ENCODE measurements around the gene ASB12.
"Not testable (repeated sequence)": the region's sequence is repeated elsewhere in the genome, so short reads cannot be mapped to it uniquely, and the experiment has no call there.

Gene ASB12, protein sequence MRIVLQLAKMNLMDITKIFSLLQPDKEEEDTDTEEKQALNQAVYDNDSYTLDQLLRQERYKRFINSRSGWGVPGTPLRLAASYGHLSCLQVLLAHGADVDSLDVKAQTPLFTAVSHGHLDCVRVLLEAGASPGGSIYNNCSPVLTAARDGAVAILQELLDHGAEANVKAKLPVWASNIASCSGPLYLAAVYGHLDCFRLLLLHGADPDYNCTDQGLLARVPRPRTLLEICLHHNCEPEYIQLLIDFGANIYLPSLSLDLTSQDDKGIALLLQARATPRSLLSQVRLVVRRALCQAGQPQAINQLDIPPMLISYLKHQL

DNA sequence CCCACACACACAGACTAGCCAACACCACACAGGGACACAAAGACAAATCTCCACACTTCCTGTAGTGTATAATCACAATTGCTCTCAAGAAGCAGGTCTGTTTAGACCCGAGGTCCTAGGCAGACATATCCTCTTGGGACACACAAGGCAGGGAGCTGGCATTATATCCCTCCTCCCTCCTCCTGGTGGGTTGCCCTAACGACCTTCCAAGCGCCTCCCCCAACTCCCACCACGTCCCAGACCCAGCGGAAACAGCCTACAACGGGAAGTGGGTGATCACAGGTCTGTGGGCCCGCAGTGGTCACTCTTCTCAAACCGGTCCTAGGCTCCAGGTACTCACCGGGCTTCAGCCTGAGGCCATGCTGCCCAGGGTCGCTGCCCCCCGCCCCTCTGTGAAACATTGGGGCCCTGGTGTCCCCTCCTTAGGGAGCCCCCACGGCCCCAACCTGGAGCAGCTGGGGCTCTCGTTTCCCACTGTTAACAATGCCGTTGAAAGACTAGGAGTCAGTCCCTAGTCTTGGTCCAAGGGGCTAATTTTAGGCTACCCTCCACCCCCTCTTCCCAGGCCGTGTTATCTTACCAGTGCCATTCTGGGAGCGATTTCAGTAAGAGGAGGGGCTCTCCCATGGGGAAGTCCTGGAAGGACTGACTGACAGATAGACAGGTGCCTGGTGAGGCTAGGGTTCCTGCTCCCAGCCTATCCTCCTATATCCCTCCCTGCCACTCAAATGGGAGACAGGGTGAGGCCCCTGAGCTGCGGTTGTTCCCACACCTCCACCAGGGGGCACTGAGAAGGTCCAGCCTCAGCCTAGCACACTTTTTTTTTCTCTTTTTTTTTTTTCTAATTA is at the start of gene ASB12:
TSS of gene ASB12 (minus strand) at position 485 of the 848 bp plus-strand sequence. CDS start 4,957 bp downstream, outside the sequence.
- no peak for DNase-seq (ENCODE audit: low read depth)

DNA sequence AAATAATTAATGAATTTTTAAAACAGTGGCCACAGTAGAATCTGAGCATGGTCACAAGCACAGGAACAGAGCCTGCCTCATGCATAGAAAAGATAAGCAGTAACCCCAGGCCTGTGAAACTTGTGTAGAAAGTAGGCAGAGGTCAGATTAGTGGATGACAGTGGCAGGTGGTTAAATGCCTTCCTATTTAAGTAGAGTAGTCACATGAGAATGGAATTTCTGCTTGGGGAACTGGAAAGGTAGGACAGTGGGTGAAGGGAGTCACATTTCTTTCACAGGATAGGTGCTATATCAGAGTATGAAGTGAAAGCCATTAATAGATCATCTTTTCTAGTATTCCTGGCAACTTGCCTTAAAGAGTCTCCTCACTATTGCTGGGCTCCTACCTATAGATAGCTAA is 34.9 kb upstream of the ASB12 start:
- no peak for DNase-seq (ENCODE audit: low read depth)

DNA sequence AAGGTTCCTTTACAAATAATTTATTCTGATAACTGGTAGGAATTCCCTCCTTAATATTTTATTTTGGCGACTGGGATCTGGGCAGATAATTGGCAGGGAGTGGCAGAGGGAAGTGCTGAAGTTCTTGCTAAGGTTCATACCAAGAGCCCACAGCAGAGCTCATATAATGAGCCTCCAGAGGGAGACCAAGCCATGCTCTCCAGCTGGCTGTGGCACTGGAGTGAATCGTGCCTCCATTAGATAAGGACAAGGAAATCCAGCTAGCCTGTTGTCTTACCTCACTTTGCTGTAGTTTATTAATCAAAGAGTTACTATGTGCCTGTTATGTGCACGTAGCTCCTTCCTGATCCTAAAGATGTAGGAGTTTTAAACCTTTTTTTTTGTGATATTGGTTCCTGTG is 1.3 kb downstream of the ASB12 start:
- no peak for DNase-seq (ENCODE audit: low read depth)

DNA sequence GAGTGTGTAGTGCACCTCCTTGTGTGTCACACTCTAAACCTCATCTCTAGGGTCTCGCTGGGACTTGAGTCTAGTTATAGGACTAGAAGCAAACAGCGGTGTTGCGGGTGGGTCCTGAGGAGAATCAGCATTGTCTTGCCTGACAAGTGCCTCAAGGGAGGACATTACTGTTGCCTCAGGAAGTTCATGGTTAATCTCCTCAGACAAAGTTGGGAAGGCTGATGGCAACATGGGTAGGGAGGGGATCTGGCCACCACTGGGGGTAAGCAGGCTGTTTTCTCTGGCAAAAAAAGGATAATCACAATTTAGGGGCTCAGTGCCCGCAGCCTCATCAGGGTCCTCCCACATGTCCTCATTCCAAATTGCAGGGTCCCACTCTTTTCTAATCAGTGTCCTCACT is 12.4 kb downstream of the ASB12 start:
- no peak for DNase-seq (ENCODE audit: low read depth)

DNA sequence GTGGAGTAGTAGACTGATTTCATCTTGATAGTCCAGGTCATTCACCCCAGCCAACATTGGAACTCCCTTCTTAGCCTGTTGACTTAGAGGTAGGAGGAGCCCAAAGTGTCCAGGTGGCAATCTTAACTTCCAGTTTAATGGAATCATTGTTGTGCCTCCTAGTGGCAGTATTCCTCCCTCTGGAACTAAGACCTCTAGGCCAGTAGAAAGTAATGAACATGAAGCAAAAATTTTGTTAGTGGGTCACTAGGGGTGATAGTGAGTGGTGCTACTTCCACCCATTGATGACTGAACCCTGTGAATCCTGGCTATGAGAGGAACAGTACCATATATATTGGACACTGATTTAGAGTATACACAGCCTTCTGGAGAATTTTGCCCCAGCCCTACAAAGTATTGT is 16.4 kb downstream of the ASB12 start:
- not testable (repeated sequence) for DNase-seq (ENCODE audit: low read depth)

DNA sequence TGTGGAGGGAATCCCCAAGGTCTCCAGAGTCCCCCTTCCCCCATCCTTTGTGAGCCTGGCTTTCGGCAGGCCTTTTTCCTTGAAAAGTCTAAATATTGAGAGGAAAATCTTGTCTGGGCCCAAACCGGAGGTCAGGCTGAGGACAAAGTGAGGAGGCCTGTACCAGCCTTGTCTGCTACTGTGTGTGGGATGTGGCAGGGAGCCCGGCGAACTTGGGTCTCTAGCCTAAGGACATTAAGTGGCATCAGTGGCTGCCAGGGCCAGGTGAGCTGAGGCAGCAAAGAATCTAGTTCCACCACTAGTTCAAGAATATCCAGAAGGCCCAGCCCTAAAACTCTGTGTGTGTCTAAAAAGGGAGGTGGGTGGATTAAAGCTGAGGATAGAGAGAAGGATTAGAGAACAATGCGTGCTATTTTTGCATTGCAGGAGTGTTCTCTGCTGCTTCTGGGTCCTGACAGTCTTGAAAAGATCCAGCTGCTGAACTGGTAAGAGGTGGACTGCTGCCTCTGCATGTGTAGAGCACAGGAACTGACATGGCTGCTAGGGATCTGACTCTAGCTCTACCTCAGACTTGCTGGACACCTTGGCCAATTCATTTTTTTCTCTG is 23.7 kb downstream of the ASB12 start:
- DNase-seq (ENCODE audit: low read depth): no peak

DNA sequence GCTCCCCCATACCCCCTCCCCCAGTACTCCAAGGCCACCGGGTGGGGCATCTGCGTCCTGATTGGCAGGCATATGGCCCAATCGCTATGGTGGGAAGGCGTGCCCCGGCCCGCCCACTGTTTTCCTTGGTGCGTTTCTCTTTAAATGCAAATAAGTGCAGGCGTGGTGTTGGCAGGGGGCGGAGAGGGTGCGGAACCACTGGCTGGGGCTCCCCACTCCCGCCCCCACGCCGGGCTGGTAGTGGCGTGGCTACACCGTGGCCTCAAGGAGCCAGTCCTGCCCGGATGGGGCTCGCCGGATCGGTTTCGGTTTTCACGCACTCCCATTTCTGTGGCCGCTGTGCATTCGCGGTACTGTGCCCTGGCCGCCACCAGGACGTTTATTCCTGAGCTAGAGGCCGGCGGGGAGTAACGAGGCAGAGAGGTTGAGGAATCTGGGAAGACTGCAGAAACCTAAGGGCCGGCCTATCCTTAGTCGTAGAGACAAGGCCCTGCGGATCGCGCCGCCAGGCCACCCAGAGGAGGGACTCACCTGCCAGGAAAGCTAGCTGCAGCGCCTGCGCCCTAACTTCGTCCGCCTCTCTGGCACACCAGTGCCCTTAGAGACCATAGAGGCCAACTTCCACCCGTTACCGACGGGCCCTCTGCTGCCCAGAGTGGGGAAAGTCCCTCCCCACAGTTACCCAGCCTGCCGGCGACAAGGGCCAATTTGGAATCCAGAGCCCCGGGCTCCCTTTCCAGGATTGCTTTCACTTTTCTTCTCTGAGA is 24.5 kb downstream of the ASB12 start:
- DNase-seq (ENCODE audit: low read depth): peak; percentile 90

DNA sequence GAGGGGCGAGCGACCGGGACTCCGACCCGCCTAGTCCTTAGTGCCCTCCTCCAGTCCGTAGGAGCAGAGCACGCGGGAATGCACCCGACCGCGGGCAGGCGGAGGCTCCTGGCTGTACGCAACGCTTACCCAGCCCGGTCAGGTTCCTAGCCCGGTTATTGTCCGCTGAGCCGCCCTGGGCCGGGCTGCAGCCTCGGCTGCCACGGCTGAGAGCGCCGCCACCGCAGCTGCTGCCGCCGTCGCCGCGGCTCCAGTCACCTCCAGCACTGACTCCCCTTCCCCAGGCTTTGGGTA is 25.0 kb downstream of the ASB12 start, which contains the start of gene AMER1:
TSS of gene AMER1 (minus strand) at position 268 of the 294 bp plus-strand sequence. CDS start 12,422 bp downstream, outside the sequence.
- DNase-seq (ENCODE audit: low read depth): peak; percentile 63

DNA sequence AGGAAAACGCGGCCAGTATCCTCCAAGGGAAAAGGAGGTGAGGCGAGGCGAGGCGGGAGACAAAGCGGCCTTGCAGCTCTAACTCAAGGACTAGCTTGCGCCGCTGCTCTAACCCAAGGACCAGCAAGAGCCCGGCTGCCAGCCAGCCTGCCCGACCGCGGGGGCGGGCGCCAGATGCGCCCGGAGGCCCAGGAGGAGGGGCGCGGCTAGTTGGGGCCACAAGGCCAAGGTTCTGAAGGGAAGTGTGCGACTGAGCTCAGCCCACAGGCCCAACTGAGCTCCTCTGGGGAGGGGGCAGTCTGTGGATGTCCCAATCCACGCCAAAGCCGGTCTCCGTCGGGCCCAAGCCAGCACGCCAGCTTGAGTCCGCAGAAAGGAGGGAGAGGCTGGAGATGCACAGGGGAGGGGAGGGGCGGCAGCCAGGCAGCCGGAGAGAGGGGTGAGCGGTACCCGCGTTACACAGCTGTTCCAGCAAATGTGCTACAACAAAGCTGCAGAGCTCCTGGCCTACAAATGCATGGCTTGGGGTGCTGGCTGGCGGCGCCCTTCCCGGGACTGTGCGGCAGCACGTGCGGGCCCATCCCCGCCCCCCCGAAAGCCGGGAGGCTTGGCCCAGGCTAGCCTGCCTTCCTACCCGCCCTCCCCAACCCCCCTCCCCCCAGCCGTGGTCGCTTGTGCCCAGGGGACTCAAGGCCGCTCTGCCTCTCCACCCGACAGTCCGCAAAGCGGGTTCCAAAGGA is 25.5 kb downstream of the ASB12 start:
- peak; percentile 21 for DNase-seq (ENCODE audit: low read depth)

DNA sequence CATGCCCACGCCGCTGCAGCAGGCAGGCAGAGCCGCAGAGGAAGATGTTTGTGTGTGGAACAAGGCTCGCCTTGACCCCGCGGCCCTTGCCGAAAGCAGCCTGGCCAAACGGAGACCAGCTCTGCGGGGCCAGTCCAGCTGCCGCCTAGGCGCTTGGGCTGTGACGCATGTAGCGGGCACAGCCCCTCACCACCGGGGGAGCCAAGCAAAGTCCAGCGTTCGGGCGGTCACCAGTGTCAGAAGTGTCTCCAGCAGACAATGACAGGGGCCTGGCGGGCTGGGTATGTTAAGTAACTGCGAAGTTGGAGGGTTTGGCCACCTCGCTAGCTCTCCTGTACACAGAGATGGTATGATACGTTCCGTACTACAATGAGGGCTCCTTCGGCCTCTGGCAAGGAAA is 26.2 kb downstream of the ASB12 start:
- no peak for DNase-seq (ENCODE audit: low read depth)

DNA sequence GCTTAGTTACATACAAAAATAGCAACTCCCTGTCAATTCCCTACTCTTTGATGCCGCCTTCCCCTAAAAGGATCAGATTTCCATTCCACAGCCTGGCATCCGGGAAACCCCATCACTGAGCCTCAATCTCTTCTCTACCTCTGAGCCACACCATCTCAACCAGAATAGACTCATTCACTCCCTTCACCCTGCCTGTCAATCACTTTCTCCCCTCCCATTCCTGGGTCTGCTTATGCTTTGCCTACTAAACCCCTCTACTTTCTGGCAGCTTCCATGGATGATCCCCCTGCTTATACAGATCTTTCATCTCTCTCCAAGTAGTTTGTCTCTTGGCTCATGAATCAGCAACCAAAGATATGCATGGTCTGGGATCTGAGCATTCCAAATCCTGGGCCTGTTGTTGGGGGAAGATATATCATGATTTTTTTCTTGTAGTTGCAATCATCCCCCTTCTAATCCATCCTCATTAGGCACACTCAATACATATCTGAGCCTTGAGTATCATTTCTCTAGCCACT is 27.5 kb downstream of the ASB12 start:
- DNase-seq (ENCODE audit: low read depth): no peak

DNA sequence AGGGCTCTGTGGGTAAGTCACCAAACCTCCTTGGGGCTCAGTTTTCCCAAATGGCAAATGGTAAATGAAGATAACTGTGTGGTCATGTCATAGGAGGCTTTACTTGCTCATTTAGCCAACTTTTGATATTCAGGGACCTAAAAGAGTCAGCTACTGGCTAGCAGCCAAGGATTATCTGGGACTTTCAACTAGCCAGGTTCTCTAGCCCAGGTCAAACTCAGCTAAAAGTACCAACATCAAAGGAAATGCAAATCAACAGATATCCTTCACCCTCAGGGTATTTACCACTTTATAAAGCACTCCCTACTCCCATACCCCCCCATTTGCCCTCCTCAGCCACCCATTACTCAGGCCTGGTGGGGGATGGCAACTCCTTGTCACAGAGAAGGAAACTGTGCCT is 32.4 kb downstream of the ASB12 start:
- no peak for DNase-seq (ENCODE audit: low read depth)

DNA sequence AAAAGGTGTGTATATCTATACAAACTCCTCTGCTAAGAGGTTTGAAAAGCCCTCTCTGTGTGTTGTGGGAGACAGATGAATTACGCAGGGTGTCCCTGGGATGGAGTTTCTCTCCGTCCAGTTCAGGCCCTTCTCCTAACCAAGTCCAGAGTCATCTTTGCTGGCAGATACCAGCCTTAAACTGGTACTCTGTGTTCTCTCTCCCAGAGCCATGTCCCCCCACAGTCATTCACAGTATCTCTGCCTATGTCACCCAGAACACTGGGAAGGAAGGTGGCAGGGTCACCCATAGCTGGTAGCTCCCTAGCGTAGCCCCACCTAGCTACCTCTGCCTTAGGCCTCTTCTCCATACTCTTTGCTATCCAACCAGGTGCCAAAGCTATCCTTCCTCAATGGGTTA is 33.8 kb downstream of the ASB12 start:
- no peak for DNase-seq (ENCODE audit: low read depth)

DNA sequence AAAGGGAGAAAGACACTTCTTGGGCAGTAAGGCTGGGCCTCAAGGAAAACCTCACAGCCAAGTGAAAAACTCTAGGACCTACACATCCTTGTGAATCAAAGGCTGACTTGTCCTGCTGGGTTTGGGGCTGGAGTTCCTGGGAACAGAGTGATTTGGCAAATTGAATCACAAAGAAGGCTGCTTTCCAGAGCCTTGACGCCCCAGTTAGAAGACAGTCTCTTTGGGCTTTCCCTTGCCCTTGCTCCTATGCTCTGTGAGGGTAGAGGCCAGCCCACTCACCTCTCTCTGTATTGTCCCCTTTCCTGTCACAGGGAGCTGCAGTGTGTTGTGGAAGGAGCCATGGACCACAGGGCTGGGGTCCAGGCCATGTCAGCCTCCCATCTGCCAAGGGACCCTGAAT is 34.5 kb downstream of the ASB12 start:
- DNase-seq (ENCODE audit: low read depth): no peak

DNA sequence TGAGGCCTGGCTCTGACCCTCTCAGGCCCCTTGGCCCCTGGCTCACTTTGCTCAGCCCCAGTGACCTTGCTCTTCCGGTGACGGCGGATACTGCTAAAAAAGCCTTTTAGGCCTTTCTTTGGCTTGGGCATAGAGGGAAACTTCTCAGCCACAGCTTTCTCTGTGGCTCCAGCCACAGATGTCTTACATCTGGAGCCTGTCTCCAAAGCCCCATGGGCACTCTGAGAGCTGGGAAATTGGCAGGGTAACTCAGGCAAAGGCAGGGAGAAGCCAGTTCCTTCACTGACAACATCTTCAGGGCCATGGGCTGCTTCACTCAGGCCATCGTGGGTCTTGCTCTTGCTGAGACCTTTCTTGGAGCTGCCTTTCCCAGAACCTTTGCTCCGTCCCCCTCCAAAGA is 37.7 kb downstream of the ASB12 start:
- no peak for DNase-seq (ENCODE audit: low read depth)

DNA sequence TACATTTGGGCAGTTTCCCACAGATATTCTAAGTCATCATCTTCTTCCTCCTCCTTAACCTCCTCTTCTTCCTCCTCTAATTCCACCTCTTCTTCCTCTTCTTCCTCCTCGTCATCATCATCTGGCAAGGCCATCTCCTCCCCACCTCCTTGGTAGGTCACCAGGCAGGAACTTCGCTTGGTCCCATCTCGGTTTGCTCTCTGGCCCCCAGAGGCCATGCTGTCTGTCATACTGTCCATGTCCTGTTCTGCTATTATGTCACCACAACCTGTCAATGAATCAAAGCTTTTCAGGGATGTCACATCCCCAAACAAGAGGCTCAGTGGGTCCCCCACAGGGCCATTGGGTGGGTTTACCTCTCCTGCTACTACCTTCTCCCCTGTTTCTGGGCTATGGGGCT is 38.4 kb downstream of the ASB12 start:
- DNase-seq (ENCODE audit: low read depth): no peak

DNA sequence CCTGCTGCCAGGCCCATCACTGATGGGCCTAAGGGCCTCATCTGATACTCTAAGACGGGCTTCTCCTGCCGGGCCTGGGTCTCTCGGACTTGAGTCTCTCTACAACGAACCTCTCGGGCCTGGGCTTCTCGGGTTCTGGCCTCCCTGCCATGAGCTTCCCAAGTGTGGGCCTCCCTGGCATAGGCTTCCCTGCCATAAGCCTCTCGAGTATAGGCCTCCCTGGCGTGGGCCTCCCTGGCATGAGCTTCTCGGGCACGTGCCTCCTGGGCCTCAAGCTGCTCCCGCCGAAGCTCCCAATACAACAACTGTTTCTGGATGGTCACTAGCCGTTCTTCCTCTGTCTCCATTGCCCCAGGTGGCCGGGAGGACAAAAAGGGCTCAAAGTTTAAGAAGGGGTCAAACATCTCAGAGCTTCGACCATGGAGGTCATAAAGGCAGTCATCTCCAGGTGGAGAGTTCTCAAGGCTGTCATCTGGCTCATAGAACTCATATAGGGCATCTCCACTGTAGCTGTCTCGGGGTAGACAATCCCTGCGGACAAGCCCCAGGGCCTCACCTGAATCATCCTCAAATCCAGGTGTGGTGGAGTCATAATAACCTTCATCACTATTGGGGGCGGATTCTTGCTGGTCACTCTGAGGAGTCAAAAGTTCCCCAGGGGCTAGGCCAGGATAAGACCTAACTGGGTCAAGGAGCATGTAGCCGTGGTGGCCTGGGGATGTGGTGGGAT is 39.0 kb downstream of the ASB12 start:
- DNase-seq (ENCODE audit: low read depth): no peak

DNA sequence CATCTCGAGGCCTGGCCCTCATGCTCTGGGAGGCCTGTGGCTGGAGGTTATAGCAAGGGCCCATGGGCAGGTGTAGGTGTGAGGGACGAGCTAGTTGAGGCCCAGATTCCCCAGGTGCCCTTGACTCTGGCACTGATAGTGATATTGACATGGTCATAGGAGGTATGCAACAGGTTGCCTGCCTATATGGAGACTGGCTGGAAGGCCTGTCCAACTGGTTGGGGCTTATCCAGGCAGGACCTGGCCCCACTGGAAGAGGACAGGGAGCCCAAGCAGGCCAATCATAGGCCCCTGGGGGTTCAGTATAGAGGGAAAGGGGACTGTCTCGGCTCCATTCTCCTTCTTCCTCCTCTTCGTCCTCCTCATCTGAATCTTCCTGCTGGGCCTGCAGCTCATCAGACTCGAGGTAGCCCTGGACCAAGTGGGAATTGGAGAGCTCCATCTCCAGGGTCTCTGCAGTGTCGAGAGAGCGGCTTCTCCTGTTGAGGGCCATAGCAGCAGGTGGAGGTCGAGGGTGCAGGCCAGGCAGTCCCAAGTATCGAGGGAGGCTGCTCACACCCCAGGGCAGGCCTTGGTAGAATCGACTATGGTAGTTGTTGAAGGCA is 40.2 kb downstream of the ASB12 start:
- no peak for DNase-seq (ENCODE audit: low read depth)

DNA sequence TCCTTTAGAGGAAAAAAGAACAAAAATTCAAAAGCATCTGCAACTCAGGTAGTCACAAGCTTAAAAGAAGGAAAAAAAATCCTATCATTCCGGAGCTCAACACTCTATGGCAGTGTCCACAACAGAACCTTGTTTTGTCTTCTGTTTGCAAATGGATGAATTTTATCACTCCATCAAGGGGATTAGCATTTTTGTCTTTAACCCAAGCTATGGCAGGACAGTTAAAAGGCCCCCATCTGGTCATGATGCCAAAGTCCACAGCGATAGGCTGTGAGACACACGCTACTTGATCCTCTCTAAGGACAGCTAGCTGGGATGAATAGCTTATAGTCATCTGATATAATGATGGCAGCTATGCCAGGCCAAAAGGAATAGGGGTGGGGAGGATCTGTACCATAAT is 41.5 kb downstream of the ASB12 start:
- no peak for DNase-seq (ENCODE audit: low read depth)

DNA sequence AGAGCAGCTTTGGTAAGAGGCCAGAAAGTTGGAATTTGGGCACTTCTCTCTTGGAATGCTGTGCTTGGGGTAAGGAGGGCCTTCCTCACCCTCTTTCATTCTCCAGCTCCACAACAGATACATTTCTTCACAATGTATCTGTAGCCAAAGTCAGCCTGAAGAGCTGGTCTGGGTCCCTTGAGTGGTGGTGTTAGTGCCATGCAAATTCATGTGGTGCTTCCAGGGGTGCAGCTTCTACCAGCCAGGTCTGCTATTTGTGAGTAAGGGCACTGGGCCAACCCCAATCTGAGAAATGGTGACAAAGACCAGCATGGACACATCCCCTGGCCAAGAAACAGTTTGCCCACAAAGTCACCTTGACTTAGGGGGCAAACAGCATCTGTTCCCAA is 42.7 kb downstream of the ASB12 start:
- DNase-seq (ENCODE audit: low read depth): no peak
